Midbrain (tissue), 1 donor: Measurements from ENCODE around the gene ASCC2.
A peak's percentile ranks its signal among the peaks of the same experiment; 100 is the strongest.

ENCODE experiments used
- DNase-seq: peaks from one replicate; lab custom pipeline; 2025; lab: John Stamatoyannopoulos, UW

Gene ASCC2

GRCh38 chr22:29816980-29817379 lies 21.1 kb downstream of the ASCC2 start:
- DNase-seq, result no peak

- no peak for DNase-seq
Observed at GRCh38 chr22:29816539-29816938, 21.5 kb downstream of the ASCC2 start.

- no peak for DNase-seq
Observed at GRCh38 chr22:29816128-29816527, 21.9 kb downstream of the ASCC2 start.

GRCh38 chr22:29815580-29815979 lies 22.5 kb downstream of the ASCC2 start:
- DNase-seq, result no peak

GRCh38 chr22:29814003-29814402 lies 24.1 kb downstream of the ASCC2 start:
- no peak for DNase-seq

- DNase-seq, result no peak
Observed at GRCh38 chr22:29813563-29813962, 24.5 kb downstream of the ASCC2 start.

- DNase-seq, result no peak
Observed at GRCh38 chr22:29813126-29813525, 24.9 kb downstream of the ASCC2 start.

- no peak for DNase-seq
Observed at GRCh38 chr22:29811377-29811776, 26.7 kb downstream of the ASCC2 start.

GRCh38 chr22:29810216-29810615 lies 27.9 kb downstream of the ASCC2 start:
- no peak for DNase-seq

- DNase-seq, result no peak
Observed at GRCh38 chr22:29806196-29806595, 31.9 kb downstream of the ASCC2 start.

- DNase-seq, result no peak
Observed at GRCh38 chr22:29804985-29805384, 33.1 kb downstream of the ASCC2 start.

GRCh38 chr22:29803190-29803589 lies 34.9 kb downstream of the ASCC2 start:
- no peak for DNase-seq

- no peak for DNase-seq
Observed at GRCh38 chr22:29801796-29802195, 36.3 kb downstream of the ASCC2 start.

- DNase-seq, result no peak
Observed at GRCh38 chr22:29801153-29801552, 36.9 kb downstream of the ASCC2 start.

GRCh38 chr22:29799217-29799680 lies 38.8 kb downstream of the ASCC2 start:
- peak; percentile 75 for DNase-seq

GRCh38 chr22:29798801-29799200 lies 39.3 kb downstream of the ASCC2 start:
- DNase-seq, result no peak

- DNase-seq, result no peak
Observed at GRCh38 chr22:29798318-29798717, 39.8 kb downstream of the ASCC2 start.

- DNase-seq, result peak; percentile 15
Observed at GRCh38 chr22:29797351-29797750, 40.7 kb downstream of the ASCC2 start.

- DNase-seq, result no peak
Observed at GRCh38 chr22:29795663-29796062, 42.4 kb downstream of the ASCC2 start.

- no peak for DNase-seq
Observed at GRCh38 chr22:29793396-29793795, 44.7 kb downstream of the ASCC2 start.

- no peak for DNase-seq
Observed at GRCh38 chr22:29790061-29790460, 48.0 kb downstream of the ASCC2 start.

- no peak for DNase-seq
Observed at GRCh38 chr22:29788339-29789279, 49.5 kb downstream of the ASCC2 start.

- DNase-seq, result no peak
Observed at GRCh38 chr22:29787371-29787980, 50.6 kb downstream of the ASCC2 start.
